Esophagus muscularis mucosa (tissue), 4 donors: ENCODE data around the gene PM20D2.

Source experiments
- EP300 ChIP-seq: sonication (generic); formaldehyde crosslinking; IDR thresholded peaks from one replicate; pipeline ENCODE4 v1.6.1; 2017; ENCODE audit warnings: antibody characterized with exemption
- POLR2A ChIP-seq: fragments of 450-650 bp; IDR thresholded peaks from one replicate; pipeline ENCODE4 v1.6.1; 2017; ENCODE audit warnings: antibody characterized with exemption, moderate library complexity, mild to moderate bottlenecking, low read depth
- POLR2AphosphoS5 ChIP-seq, 2 donors: sonication (generic); formaldehyde crosslinking; IDR thresholded peaks; one replicate each; pipeline ENCODE4 v1.6.1; 2017; ENCODE audit warnings: antibody characterized with exemption in 2 of 2
- TF ChIP-seq, protein P1 (sequence below), 3 experiments: fragments of 200-600 bp in 2 of 3; fragments of 450-650 bp in 1 of 3; sonication (generic) in 2 of 3; IDR thresholded peaks; one replicate each; pipeline ENCODE4 v1.5.1; 2017 to 2019; ENCODE audit warnings: antibody characterized with exemption in 3 of 3, mild to moderate bottlenecking in 2 of 3, moderate library complexity in 1 of 3

- TF ChIP-seq POLR2A: no peak
- no peak for TF ChIP-seq EP300
- TF ChIP-seq, protein P1, sequence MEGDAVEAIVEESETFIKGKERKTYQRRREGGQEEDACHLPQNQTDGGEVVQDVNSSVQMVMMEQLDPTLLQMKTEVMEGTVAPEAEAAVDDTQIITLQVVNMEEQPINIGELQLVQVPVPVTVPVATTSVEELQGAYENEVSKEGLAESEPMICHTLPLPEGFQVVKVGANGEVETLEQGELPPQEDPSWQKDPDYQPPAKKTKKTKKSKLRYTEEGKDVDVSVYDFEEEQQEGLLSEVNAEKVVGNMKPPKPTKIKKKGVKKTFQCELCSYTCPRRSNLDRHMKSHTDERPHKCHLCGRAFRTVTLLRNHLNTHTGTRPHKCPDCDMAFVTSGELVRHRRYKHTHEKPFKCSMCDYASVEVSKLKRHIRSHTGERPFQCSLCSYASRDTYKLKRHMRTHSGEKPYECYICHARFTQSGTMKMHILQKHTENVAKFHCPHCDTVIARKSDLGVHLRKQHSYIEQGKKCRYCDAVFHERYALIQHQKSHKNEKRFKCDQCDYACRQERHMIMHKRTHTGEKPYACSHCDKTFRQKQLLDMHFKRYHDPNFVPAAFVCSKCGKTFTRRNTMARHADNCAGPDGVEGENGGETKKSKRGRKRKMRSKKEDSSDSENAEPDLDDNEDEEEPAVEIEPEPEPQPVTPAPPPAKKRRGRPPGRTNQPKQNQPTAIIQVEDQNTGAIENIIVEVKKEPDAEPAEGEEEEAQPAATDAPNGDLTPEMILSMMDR (IDR thresholded peaks at IDR 0.05): no peak
- no peak for TF ChIP-seq POLR2AphosphoS5 (IDR thresholded peaks at IDR 0.05)
Observed at GRCh38 chr6:89173634-89174033, 27.8 kb downstream of the PM20D2 start.
